ENCODE data around the gene DTWD1.

DNA sequence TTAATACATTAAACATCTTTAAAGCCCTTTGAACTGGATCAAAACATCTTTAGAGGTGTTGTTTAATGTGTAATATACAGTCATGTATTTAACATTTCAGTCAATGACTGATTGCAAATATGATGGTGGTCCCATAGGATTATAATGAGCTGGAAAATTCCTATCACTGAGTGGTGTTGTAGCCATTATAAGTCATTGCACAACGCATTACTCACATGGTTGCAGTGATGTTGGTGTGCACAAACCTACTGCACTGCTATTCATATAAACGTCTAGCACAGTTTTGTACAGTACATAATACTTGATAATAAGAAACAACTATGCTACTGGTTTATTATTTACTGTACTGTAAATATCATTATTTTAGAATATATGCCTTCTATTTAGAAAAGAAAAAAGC is 75.6 kb downstream of the DTWD1 start:
- TF ChIP-seq, protein P1, sequence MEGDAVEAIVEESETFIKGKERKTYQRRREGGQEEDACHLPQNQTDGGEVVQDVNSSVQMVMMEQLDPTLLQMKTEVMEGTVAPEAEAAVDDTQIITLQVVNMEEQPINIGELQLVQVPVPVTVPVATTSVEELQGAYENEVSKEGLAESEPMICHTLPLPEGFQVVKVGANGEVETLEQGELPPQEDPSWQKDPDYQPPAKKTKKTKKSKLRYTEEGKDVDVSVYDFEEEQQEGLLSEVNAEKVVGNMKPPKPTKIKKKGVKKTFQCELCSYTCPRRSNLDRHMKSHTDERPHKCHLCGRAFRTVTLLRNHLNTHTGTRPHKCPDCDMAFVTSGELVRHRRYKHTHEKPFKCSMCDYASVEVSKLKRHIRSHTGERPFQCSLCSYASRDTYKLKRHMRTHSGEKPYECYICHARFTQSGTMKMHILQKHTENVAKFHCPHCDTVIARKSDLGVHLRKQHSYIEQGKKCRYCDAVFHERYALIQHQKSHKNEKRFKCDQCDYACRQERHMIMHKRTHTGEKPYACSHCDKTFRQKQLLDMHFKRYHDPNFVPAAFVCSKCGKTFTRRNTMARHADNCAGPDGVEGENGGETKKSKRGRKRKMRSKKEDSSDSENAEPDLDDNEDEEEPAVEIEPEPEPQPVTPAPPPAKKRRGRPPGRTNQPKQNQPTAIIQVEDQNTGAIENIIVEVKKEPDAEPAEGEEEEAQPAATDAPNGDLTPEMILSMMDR (conservative IDR thresholded peaks at IDR 0.05; ENCODE audit: low read depth, low read length) = no peak
- no peak for TF ChIP-seq POLR2A (IDR thresholded peaks at IDR 0.05; ENCODE audit: low read depth, low read length)
- no peak for TF ChIP-seq RFX5 (IDR thresholded peaks at IDR 0.05; ENCODE audit: low read depth, low read length)
- no peak for TF ChIP-seq BHLHE40 (IDR thresholded peaks at IDR 0.05; ENCODE audit: low read depth, low read length)
- no peak for TF ChIP-seq MAZ (IDR thresholded peaks at IDR 0.05; ENCODE audit: borderline replicate concordance, low read depth, low read length)
- no peak for TF ChIP-seq CHD1 (IDR thresholded peaks at IDR 0.05; ENCODE audit: low read depth, low read length)
- TF ChIP-seq SMC3 (IDR thresholded peaks at IDR 0.05; ENCODE audit: low read depth, low read length) = no peak
- TF ChIP-seq CEBPB (IDR thresholded peaks at IDR 0.05; ENCODE audit: low read depth, low read length) = peak; percentile 98
- TF ChIP-seq, protein P2, sequence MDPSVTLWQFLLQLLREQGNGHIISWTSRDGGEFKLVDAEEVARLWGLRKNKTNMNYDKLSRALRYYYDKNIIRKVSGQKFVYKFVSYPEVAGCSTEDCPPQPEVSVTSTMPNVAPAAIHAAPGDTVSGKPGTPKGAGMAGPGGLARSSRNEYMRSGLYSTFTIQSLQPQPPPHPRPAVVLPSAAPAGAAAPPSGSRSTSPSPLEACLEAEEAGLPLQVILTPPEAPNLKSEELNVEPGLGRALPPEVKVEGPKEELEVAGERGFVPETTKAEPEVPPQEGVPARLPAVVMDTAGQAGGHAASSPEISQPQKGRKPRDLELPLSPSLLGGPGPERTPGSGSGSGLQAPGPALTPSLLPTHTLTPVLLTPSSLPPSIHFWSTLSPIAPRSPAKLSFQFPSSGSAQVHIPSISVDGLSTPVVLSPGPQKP (IDR thresholded peaks at IDR 0.05; ENCODE audit: borderline replicate concordance, low read depth, low read length) = no peak
- no peak for TF ChIP-seq RCOR1 (IDR thresholded peaks at IDR 0.05; ENCODE audit: insufficient replicate concordance, low read length)
- TF ChIP-seq MAFK (IDR thresholded peaks at IDR 0.05; ENCODE audit: low read depth, low read length) = no peak
- TF ChIP-seq NFE2L2 (IDR thresholded peaks at IDR 0.05; ENCODE audit: low read depth, low read length) = no peak
- no peak for TF ChIP-seq FOS (IDR thresholded peaks at IDR 0.05; ENCODE audit: low read depth, low read length)
- no peak for TF ChIP-seq USF2 (IDR thresholded peaks at IDR 0.05; ENCODE audit: low read depth, low read length)
